Pulmonary artery endothelial cell (primary cell): ENCODE results near the gene SKOR1. TPM values are rescaled to one million over a fixed set of nuclear protein-coding genes. Genes with fewer than 3 reads are reported as not detected.

Experiments
- DNase-seq: peaks from one replicate; pipeline ENCODE4 v3.0.0-alpha.2; 2011; ENCODE audit warnings: low read depth, low spot score
- total RNA-seq: library from RNA; depleted of rRNA; stranded (reverse); fragments of >200 nt; gene quantifications from 2 replicates; pipeline ENCODE4 v1.2.3, GENCODE V29; 2014

The SKOR1 gene
- total RNA-seq, 1 donor from 2014 or later, result 0.07 TPM

GRCh38 chr15:67819636-67820035 is 5.7 kb upstream of the SKOR1 start:
- no peak for DNase-seq

GRCh38 chr15:67820122-67820991 is 5.0 kb upstream of the SKOR1 start:
- DNase-seq, result no peak

GRCh38 chr15:67820992-67821783 is 4.1 kb upstream of the SKOR1 start:
- no peak for DNase-seq

- DNase-seq, result no peak
These were observed 3.4 kb upstream of the SKOR1 start for GRCh38 chr15:67821784-67822440.

GRCh38 chr15:67822537-67823313 is 2.6 kb upstream of the SKOR1 start:
- DNase-seq, result no peak

GRCh38 chr15:67823314-67824196 is 1.8 kb upstream of the SKOR1 start:
- DNase-seq, result no peak

GRCh38 chr15:67824197-67824968 is 926 bp upstream of the SKOR1 start:
- DNase-seq, result no peak

- no peak for DNase-seq
These were observed 790 bp downstream of the SKOR1 start for GRCh38 chr15:67825881-67826716.

GRCh38 chr15:67826717-67827561 is 1.6 kb downstream of the SKOR1 start:
- DNase-seq, result no peak

GRCh38 chr15:67827562-67828277 is 2.4 kb downstream of the SKOR1 start:
- no peak for DNase-seq

GRCh38 chr15:67828278-67828968 is 3.1 kb downstream of the SKOR1 start:
- DNase-seq, result no peak

- no peak for DNase-seq
These were observed 3.8 kb downstream of the SKOR1 start for GRCh38 chr15:67828969-67829646.

GRCh38 chr15:67829647-67830504 is 4.6 kb downstream of the SKOR1 start:
- DNase-seq, result no peak

GRCh38 chr15:67831363-67831762 is 6.1 kb downstream of the SKOR1 start:
- no peak for DNase-seq

GRCh38 chr15:67832031-67832551 is 6.8 kb downstream of the SKOR1 start:
- no peak for DNase-seq
